HL-60/S4 treated with phorbol 12-myristate 13-acetate at 8.2 ng/mL for 4 days and 3 days (cell line): ENCODE data around the gene SLC14A1.

Experiments used
- in situ Hi-C: fragments of 300-500 bp; cut with MboI; formaldehyde crosslinking; loops from 2 replicates; pipeline ENCODE4 v1.15.0; 2022; ENCODE audit warnings: low sequenced_read_pairs

SLC14A1 gene

GRCh38 chr18:45793264-45793965 is 69.4 kb downstream of the SLC14A1 start:
- in situ Hi-C loops, result no loop called here

- in situ Hi-C loops, result no loop called here
Measured at GRCh38 chr18:45801416-45802004, 77.5 kb downstream of the SLC14A1 start.
